ES-I3 (cell line): Measurements from ENCODE around the gene CTBP2.
"Not testable (repeated sequence)": the region's sequence is repeated elsewhere in the genome, so short reads cannot be mapped to it uniquely, and the experiment has no call there.

Experiments
- H3K36me3 ChIP-seq: 2 replicates; pipeline ENCODE4 v1.6.1; 2013; ENCODE audit warnings: mild to moderate bottlenecking, low read length, control low read depth, moderate library complexity; ENCODE audit not compliant: insufficient read depth
- H3K4me1 ChIP-seq: 2 replicates; pipeline ENCODE4 v1.6.1; 2013; ENCODE audit warnings: mild to moderate bottlenecking, control low read depth, low read length; ENCODE audit not compliant: insufficient read depth
- H3K9ac ChIP-seq: 2 replicates; pipeline ENCODE4 v1.6.1; 2013; ENCODE audit warnings: low read depth, mild to moderate bottlenecking, low read length, moderate library complexity
- H3K9me3 ChIP-seq: 2 replicates; pipeline ENCODE4 v1.6.1; 2013; ENCODE audit warnings: mild to moderate bottlenecking, low read length, moderate library complexity; ENCODE audit not compliant: control insufficient read depth, insufficient read depth

The CTBP2 gene

DNA sequence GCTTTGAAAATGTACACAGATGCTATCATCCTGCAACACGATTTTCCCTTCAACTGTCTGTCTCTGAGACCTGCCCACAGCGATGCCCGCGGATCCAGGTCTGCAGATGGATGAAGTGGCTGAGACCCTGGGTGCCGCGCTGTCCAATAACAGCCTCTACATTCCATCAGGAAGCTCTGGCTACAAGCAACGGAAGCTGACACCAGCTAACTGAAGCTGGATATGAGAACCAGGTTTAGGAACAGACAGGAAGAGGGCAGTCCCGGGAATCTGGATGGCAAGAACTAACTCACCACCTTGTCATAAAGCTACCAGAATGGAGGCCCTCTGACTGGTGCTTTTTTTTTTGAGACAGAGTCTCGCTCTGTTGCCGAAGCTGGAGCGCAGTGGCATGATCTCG is 32.3 kb upstream of the CTBP2 start:
- no peaks in the 10 kb centered on the region for H3K9me3 ChIP-seq
- H3K9ac ChIP-seq: no peak overlapping the region
- no peaks in the 10 kb centered on the region for H3K4me1 ChIP-seq
- H3K36me3 ChIP-seq: no peaks in the 10 kb centered on the region

DNA sequence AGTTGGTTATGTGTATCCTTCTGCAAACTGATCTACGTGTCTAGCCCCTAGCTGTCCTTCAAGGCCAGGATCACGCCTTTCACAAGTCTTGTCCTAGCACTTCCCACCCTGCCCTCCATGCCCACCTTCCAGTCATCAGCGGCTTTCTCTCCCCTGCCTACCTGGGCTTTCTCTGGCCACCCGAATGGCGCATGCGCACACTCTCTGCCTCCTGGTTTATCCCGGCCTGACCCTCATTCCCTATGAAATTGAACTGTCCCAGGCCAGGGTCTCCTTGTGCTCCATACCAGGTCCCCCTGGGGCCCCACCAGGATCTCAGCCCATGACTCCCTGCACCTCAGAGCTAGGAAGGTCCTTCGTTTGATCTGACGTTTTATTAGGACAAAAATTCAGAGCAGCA is 31.6 kb upstream of the CTBP2 start:
- Histone ChIP-seq H3K9me3 (no peaks in the 10 kb centered on the region), H3K4me1 (no peaks in the 10 kb centered on the region), H3K9ac (no peak overlapping the region), H3K36me3 (no peaks in the 10 kb centered on the region)

DNA sequence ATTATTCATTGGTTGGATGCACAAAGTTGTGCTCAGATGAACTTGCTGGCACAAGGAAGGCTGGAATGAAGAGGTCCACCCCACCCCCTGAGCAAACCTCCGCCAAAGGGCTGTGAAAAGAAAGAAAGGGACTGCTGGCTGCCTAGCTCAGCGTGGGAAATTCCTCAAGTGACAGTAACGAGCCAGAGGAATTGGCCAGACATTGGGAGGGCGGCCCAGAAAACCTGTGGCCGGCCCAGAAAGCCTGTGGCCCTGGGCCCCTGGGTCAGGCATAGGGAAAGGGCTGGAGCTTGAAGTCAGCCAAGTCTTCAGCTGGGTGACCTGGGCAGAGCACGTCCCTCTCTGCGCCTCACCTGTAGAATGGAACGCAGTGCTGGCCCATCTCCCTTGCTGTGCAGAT is 30.6 kb upstream of the CTBP2 start:
- H3K4me1 ChIP-seq: no peaks in the 10 kb centered on the region
- no peaks in the 10 kb centered on the region for H3K9me3 ChIP-seq
- no peaks in the 10 kb centered on the region for H3K36me3 ChIP-seq
- no peak overlapping the region for H3K9ac ChIP-seq

DNA sequence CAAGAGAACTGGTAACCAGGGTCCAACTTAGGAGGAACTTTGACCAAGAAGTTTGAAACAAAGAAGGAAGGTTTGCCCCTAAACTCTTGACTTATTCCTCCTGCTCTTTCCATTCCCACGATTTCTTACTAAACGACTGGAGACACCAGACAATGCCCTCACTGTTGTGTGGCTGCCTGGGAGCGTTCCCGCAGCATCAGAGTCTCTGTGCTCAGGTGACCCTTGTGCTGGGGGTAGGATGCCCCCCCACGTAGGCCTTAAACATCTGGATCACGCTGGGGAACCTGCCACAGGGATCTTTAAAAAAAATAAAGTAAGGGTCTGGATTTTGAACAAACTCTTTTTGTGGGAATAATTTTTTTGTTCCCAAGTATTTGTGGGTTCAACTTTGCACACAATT is 30.1 kb upstream of the CTBP2 start:
- Histone ChIP-seq H3K9me3 (no peaks in the 10 kb centered on the region), H3K4me1 (no peaks in the 10 kb centered on the region), H3K36me3 (no peaks in the 10 kb centered on the region), H3K9ac (no peak overlapping the region)

DNA sequence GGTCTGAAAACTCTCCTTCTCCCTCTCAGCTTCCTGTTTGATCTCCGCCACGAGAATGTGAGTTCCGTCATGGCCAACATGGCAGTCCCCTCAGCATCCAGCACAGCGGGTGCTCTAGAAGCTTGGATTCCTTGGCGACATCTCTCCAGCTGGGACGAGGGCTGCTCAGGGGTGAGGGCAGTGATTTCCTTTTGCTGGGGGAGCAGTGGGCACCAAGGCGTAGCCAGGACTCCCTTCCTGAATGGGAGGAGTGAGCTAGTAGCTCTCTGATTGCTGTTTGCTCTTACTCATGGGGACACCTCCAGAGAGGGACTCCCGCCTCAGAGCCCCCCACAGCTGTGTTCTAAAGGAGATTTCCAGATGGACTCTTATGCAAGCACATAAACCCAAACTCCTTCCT is 28.8 kb upstream of the CTBP2 start:
- H3K4me1 ChIP-seq: no peaks in the 10 kb centered on the region
- H3K9ac ChIP-seq: no peak overlapping the region
- H3K9me3 ChIP-seq: no peaks in the 10 kb centered on the region
- no peaks in the 10 kb centered on the region for H3K36me3 ChIP-seq

DNA sequence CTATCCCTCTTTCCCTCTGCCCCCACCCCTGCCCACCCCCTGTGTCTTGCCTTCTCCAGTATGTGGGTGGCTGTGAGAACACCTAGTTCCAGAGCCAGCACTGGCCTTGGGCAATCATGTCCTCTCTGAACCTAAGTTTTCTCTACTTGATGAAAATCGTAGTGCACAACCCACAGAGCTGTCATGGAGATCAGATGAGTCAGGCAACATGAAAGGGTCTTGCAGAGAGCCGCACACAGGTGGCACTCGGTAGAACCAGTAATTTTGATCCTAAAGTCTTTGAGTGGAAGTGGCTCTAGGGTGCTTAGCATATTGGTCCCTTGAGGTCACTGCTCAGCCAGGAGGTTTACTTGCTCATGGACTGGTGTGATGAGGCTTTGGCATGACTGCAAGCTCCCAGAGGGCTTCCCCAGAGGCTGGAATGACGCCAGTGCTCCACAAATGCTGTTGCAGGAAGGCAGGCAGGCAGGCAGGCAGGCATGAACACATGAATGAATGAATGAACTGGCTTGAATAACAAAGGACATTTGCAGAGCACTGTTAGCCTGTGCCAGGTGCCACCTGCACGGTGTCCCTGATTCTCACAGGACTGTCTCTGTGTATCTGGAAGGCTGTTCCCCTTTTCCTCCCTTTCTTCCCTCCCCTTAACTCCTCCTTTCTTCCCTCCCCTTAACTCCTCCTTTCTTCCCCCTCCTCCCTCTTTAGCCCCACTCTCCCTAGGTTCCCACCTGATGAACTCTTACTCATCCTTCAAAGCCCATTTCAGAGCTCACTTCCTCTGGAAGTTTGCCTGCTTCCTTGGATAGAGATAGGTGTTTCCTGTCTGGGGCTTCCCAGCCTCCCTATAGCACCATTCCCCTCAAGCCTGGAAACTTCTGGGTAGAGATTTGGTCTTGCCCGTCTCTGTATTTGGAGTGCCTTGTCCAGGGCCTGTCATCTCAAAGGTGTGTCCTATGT is 27.2 kb upstream of the CTBP2 start:
- H3K4me1 ChIP-seq: no peaks in the 10 kb centered on the region
- no peak overlapping the region for H3K9ac ChIP-seq
- no peaks in the 10 kb centered on the region for H3K36me3 ChIP-seq
- no peaks in the 10 kb centered on the region for H3K9me3 ChIP-seq

DNA sequence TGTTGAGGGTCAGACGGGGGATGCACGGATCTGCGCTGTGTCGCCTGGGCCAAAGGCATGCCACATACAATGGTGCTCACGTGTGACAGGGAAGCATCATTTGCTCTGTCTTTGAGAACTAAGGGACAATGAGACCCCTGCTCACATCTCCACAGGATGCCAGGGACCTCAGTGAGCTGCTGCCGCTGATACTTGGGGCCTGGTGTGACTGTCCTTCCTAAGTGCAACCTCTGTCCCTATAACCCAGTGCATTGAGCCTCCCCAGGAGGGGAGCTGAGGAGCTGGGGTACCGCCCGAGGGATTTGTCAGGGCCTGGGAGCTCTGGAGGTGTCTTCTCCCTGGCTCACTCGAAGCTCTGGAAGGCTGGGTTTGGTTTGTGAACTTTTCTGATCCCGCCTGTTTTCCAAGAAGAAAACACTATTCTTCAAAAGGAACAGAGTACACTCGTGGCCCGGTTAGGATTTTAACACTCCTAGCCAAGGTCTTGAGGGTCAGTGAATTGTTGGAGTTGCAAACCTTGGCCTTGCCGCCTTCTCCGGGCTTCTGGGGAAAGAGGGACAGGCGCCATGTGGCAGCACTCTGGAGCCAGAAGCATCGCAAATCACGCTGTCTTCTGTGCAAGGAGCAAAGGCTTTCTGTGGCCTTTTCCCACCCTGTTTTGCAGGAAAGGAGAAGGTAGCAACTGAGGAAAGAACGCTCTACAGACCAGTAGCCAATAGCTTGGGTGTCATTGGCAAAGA is 26.2 kb upstream of the CTBP2 start:
- Histone ChIP-seq H3K9ac (no peak overlapping the region), H3K9me3 (no peaks in the 10 kb centered on the region), H3K36me3 (no peaks in the 10 kb centered on the region), H3K4me1 (no peaks in the 10 kb centered on the region)

DNA sequence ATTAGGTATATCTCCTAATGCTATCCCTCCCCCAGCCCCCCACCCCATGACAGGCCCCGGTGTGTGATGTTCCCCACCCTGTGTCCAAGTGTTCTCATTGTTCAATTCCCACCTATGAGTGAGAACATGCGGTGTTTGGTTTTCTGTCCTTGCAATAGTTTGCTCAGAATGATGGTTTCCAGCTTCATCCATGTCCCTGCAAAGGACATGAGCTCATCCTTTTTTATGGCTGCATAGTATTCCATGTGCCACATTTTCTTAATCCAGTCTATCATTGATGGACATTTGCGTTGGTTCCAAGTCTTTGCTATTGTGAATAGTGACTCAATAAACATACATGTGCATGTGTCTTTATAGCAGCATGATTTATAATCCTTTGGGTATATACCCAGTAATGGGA is 18.7 kb upstream of the CTBP2 start:
- H3K9me3 ChIP-seq, H3K9ac ChIP-seq, H3K36me3 ChIP-seq, H3K4me1 ChIP-seq: not testable (repeated sequence)

DNA sequence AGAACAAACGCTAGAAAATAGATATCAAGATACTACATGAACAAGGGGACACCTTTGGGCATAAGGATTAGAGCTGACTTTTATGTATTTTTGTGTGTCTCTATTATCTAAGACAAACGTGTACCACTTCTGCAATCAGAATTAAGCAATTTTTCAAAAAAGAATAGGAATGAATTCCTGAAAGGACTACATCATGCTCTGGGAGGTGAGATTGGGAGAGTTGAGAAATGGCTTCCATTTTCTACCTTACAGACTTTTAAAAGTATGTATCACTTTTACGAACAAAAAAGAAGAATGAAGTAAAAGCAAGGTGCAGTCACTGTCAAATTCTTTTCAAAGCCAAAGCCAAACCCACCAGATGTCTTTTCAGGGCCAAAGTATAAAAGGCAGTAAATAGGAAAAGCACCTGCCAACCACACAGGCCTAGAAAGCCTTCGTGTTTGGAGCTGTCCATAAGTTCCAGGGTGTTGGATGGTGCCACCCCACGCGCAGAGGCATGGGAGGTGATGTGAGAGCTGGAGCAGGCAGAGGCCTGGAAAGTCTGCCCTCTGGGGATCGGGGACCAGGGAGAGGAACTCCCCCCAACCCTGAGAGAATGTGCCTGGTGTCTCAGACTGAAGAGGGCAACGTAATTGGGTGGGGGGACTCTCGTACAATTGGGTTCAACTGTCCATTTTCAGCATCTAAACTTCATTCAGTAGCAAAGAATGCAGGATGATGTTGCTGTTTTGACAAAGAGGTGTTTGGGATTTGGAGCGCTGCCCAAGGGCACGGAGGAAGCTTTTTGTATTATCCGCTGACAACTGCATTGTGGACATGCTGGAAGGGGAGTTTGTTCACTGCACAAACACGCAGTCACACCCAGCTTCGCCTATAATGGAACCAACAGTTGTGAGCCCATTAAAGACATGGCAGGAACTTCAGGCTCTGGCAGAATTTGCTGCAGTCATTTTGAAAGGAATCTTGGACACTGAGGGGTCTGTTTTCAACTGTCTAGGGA is 17.6 kb upstream of the CTBP2 start:
- Histone ChIP-seq H3K4me1 (peaks cover 10% of the 10 kb centered on the region; the same call in 1 of the 2 replicates), H3K9me3 (no peaks in the 10 kb centered on the region), H3K36me3 (no peaks in the 10 kb centered on the region), H3K9ac (no peak overlapping the region)

DNA sequence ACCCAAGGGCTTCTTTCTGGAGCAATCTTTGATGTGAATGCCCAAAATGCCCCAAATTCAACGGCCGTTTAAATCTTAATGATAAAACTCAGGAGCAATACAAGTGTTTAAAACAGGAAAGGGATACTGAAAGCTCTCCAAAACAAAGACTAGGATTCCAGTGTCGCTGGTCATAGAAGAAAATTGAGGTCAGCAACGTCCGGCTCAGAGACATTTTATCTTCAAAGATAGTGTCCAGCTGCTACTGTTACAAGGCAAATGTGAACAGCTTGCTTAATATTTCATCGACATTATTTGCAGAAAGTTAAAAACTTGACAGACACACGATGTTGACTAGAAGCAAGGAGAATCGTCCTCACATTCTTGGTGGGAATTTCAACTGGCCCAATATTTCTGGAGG is 15.4 kb upstream of the CTBP2 start:
- H3K4me1 ChIP-seq: peaks cover 10% of the 10 kb centered on the region; the same call in 1 of the 2 replicates
- no peaks in the 10 kb centered on the region for H3K36me3 ChIP-seq
- H3K9ac ChIP-seq: no peak overlapping the region
- no peaks in the 10 kb centered on the region for H3K9me3 ChIP-seq

DNA sequence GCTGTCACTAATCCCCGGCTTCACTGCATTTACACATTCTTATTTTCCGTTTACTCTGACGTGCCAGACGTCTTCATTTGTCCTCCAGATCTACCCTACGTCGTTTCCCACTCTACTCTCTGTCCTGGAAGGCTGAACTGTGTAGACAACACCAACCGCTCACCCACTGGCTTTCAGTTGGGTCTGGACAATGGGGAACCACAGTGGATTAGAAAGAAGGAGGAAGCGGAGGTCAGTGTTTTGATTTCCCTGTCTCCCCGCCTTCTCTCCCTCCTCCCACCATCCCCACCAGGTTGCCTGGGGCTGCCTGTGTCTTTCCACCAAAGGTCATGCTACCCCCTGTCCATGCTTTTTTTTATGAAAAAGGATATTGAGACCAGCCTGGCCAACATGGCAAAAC is 14.0 kb upstream of the CTBP2 start:
- no peaks in the 10 kb centered on the region for H3K9me3 ChIP-seq
- no peaks in the 10 kb centered on the region for H3K36me3 ChIP-seq
- H3K4me1 ChIP-seq: peaks cover 10% of the 10 kb centered on the region; the same call in 1 of the 2 replicates
- no peak overlapping the region for H3K9ac ChIP-seq

DNA sequence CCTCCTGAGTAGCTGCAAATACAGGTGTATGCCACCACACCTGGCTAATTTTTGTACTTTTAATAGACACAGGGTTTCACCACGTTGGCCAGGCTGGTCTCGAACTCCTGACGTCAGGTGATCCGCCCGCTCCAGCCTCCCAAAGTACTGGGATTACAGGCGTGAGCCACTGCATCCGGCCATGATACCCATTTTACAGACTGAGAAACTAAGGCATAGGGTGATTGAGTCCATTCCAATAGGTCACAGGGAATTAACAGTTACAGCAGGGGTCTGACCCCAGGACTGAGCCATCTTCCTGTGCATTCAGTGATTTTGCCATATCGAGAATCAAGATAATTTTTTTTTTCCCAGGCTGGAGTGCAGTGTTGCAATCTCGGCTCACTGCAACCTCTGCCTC is 12.3 kb upstream of the CTBP2 start:
- H3K36me3 ChIP-seq: no peaks in the 10 kb centered on the region
- H3K4me1 ChIP-seq: peaks cover 10% of the 10 kb centered on the region; the same call in 1 of the 2 replicates
- H3K9me3 ChIP-seq: no peaks in the 10 kb centered on the region
- no peak overlapping the region for H3K9ac ChIP-seq

DNA sequence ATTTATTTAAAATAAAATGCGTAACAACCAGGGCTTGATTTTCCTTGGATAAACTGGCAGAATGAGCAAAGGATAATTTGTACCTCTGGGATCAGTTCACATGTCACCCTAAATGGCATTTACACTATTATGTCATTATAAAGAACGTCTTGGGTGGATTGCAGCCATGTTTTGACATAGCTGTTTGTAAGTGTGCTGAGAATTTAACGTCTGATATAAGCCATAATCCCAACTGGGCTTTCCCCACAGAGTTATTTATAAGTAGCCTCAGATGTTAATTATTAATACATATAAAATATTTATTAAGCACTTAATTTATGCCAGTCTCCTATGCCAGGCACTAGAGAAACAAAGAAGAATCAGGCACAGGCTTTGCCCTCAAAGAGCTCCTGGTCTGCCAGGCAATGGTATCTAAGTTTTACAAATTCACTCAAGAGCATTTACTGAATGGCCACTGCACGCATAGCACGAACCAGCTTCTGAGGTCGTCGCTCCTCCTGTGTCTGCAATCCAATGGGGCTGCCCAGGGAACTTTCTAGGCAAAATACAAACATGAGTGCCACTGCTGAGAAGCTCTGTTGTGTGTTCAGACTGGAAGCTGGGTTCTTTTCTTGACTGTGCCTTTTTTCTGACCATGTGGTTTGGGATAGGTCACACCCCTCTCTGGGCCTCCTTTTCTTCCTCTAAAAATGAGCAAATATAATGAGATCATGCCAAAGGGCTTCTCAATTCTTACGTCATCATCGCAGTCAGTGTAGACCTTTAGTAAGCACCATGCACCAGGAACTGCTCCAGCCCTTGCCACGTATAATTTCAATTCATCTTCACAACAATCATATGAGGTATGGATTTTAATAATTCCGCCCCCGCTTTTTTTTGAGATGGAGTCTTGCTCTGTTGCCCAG is 11.3 kb upstream of the CTBP2 start:
- Histone ChIP-seq H3K36me3 (no peaks in the 10 kb centered on the region), H3K4me1 (peaks cover 10% of the 10 kb centered on the region; the same call in 1 of the 2 replicates), H3K9me3 (no peaks in the 10 kb centered on the region), H3K9ac (no peak overlapping the region)
